ENCODE results near the gene ATP6V0B. TPM values are rescaled to one million over a fixed set of nuclear protein-coding genes. Genes with fewer than 3 reads are reported as not detected.

ATP6V0B gene
- total and polyA plus RNA-seq, 7 donors = 87.9 to 260 (median 133) TPM

GRCh38 chr1:43978264-43978550 is 3.4 kb downstream of the ATP6V0B start:
- DNase-seq (no peak), ATAC-seq (no peak)
- intact Hi-C loops (cut with DNase I) = no loop called here
- H3K27me3 ChIP-seq (ENCODE audit: insufficient read depth in 3 of 3, low read length in 2 of 3) = no peaks in the 10 kb centered on the region
- H3K9me3 ChIP-seq = no peaks in the 10 kb centered on the region
- no peak for TF ChIP-seq CTCF (IDR thresholded peaks at IDR 0.05)
- H3K4me1 ChIP-seq = peaks cover 37% of the 10 kb centered on the region
- peaks cover 0 to 34% of the 10 kb centered on the region in 2 donors for H3K36me3 ChIP-seq (ENCODE audit: insufficient read depth in 1 of 2, low read depth in 1 of 2)
- H3K27ac ChIP-seq = no peak overlapping the region
- WGBS, 3 donors = 66 to 83% (median 70%) methylated on average over 5 of the region's 5 CpGs
- peak overlapping the region; percentile 68 for H3K4me3 ChIP-seq

GRCh38 chr1:43978551-43979260 is 3.9 kb downstream of the ATP6V0B start, which contains the start of gene B4GALT2:
Gene B4GALT2 (plus strand): TSS chr1:43979210. CDS start chr1:43981161, 1,951 bp downstream.
- ATAC-seq = peak in 1 of 4 donors; percentile 15

GRCh38 chr1:43979261-43979527 is 4.4 kb downstream of the ATP6V0B start:
- intact Hi-C loops (cut with DNase I) = no loop called here
- Histone ChIP-seq H3K36me3 (ENCODE audit: insufficient read depth in 1 of 2, low read depth in 1 of 2) (peaks cover 0 to 35% of the 10 kb centered on the region in 2 donors), H3K27me3 (ENCODE audit: insufficient read depth in 3 of 3, low read length in 2 of 3) (no peaks in the 10 kb centered on the region), H3K4me3 (peak overlapping the region; percentile 94), H3K27ac (peak overlapping the region; percentile 74), H3K4me1 (peaks cover 30% of the 10 kb centered on the region), H3K9me3 (no peaks in the 10 kb centered on the region)
- ATAC-seq (no peak), DNase-seq (no peak)
- WGBS, 3 donors = 0 to 2% (median 1%) methylated on average over 11 to 45 of the region's 45 CpGs
- no peak for TF ChIP-seq CTCF (IDR thresholded peaks at IDR 0.05)

More at GRCh38 chr1:43978551-43979260, 3.9 kb downstream of the ATP6V0B start, which contains the start of gene B4GALT2:
- WGBS, 3 donors = 7 to 18% (median 17%) methylated on average over 21 to 54 of the region's 54 CpGs
- intact Hi-C loops (cut with DNase I) = no loop called here
- H3K36me3 ChIP-seq (ENCODE audit: insufficient read depth in 1 of 2, low read depth in 1 of 2) = peaks cover 0 to 34% of the 10 kb centered on the region in 2 donors
- no peaks in the 10 kb centered on the region for H3K27me3 ChIP-seq (ENCODE audit: insufficient read depth in 3 of 3, low read length in 2 of 3)
- peak within 1 kb of the TSS; percentile 94 for H3K4me3 ChIP-seq
- H3K27ac ChIP-seq = peak within 1 kb of the TSS; percentile 74
- no peak for TF ChIP-seq CTCF (IDR thresholded peaks at IDR 0.05)
- DNase-seq = peak; percentile 64 to 74
- no peaks in the 10 kb centered on the region for H3K9me3 ChIP-seq
- H3K4me1 ChIP-seq = peaks cover 35% of the 10 kb centered on the region

GRCh38 chr1:43979528-43980254 is 4.9 kb downstream of the ATP6V0B start:
- peak overlapping the region; percentile 94 for H3K4me3 ChIP-seq
- DNase-seq = peak; percentile 53 to 75
- ATAC-seq = peak; percentile 11 to 19 (median 15)
- TF ChIP-seq CTCF (IDR thresholded peaks at IDR 0.05) = no peak
- no peaks in the 10 kb centered on the region for H3K9me3 ChIP-seq
- 2 to 8% (median 3%) methylated on average over 21 to 45 of the region's 45 CpGs for WGBS, 3 donors
- H3K4me1 ChIP-seq = peaks cover 28% of the 10 kb centered on the region
- intact Hi-C loops (cut with DNase I) = no loop called here
- peak overlapping the region; percentile 74 for H3K27ac ChIP-seq
- peaks cover 0 to 40% of the 10 kb centered on the region in 2 donors for H3K36me3 ChIP-seq (ENCODE audit: insufficient read depth in 1 of 2, low read depth in 1 of 2)
- H3K27me3 ChIP-seq (ENCODE audit: insufficient read depth in 3 of 3, low read length in 2 of 3) = no peaks in the 10 kb centered on the region

Data from psoas muscle (tissue), 8 donors.